Thyroid gland (tissue), 4 donors: ENCODE results near the gene CTRL.

Experiments
- POLR2A ChIP-seq, 2 donors: fragments of 450-650 bp; IDR thresholded peaks; one replicate each; pipeline ENCODE4 v1.6.1; 2017; ENCODE audit warnings: antibody characterized with exemption in 2 of 2, mild to moderate bottlenecking in 2 of 2, moderate library complexity in 1 of 2
- TF ChIP-seq, protein P1 (sequence below), 6 experiments: fragments of 200-600 bp in 3 of 6; fragments of 450-650 bp in 3 of 6; sonication (generic) in 3 of 6; IDR thresholded peaks; one replicate each; pipeline ENCODE4 v1.5.1; 2016 to 2019; ENCODE audit warnings: antibody characterized with exemption in 6 of 6, mild to moderate bottlenecking in 2 of 6, inconsistent platforms in 1 of 6, moderate library complexity in 1 of 6

DNA sequence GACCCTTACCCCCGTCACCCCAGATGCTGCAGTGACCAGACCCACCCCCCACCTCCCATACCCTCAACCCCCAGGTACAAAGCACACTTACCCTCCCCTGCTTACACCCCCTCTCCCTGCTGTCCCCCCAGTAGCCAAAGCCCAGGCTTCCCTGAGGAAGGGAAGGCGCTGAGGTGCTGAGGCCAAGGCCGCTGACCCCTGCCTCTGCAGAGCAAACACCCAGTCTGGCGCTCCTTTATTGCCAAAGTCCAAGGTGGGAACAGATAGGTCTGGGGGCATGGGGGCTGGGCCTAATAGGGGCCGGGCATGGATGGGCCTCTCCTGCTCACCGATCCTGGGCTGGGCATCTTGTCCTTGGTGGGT lies 11.6 kb upstream of the CTRL start:
- TF ChIP-seq, protein P1, sequence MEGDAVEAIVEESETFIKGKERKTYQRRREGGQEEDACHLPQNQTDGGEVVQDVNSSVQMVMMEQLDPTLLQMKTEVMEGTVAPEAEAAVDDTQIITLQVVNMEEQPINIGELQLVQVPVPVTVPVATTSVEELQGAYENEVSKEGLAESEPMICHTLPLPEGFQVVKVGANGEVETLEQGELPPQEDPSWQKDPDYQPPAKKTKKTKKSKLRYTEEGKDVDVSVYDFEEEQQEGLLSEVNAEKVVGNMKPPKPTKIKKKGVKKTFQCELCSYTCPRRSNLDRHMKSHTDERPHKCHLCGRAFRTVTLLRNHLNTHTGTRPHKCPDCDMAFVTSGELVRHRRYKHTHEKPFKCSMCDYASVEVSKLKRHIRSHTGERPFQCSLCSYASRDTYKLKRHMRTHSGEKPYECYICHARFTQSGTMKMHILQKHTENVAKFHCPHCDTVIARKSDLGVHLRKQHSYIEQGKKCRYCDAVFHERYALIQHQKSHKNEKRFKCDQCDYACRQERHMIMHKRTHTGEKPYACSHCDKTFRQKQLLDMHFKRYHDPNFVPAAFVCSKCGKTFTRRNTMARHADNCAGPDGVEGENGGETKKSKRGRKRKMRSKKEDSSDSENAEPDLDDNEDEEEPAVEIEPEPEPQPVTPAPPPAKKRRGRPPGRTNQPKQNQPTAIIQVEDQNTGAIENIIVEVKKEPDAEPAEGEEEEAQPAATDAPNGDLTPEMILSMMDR (IDR thresholded peaks at IDR 0.05): no peak
- no peak for TF ChIP-seq POLR2A (IDR thresholded peaks at IDR 0.05)
